ENCODE measurements around the gene BMPR1A. TPM values are rescaled to one million over a fixed set of nuclear protein-coding genes. Genes with fewer than 3 reads are reported as not detected.

BMPR1A gene
- total and polyA plus RNA-seq, 7 experiments from 2014 or later = 2.1 to 11.3 (median 5.6) TPM

DNA sequence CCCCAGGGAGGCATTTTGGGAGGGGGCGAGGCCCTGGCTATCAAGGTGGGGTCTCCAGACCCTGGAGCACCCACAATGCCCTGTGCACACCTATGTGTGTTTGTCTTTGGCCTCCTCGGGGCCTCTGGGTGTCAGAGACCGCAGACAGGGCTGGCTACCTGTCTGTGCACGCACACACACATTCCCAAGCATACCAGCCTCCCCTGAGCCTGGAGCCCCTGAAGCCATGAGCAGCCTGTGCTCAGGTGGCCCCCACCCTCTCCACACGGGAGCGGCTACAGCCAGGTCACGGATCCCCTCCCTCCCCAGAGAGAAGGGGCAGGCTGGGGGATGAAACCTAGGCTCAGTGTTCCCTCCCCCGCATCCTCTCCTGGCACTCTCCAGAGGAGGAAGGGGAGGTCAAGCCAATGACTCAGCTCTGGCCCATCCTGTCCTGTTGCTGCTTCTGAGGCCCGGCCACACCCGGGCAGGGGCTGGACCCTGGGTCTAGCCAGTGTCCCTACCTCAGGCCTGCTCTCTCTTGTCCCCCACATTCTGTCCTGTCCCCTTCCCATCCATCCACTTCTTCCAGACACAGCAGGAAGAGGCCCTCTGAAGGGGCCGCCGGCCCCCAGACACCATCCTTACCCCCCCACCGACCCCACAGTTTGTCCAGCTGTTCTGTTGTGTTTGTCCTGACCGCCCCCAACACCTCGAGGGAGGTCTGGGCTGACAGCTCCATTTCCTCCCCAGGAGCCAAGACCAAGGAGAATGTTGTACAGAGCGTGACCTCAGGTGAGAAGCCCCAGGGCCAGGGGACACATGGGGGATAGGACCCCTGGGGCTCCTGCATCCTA is 202.7 kb downstream of the BMPR1A start:
- DNase-seq (no peak), ATAC-seq (no peak)
- H3K27me3 ChIP-seq (ENCODE audit: control insufficient read depth in 2 of 2, insufficient read depth in 2 of 2, low read length in 2 of 2) = no peaks in the 10 kb centered on the region
- no peaks in the 10 kb centered on the region for H3K36me3 ChIP-seq (ENCODE audit: control insufficient read depth in 2 of 3, insufficient read depth in 3 of 3, low read length in 3 of 3)
- intact Hi-C loops (cut with micrococcal nuclease) = no loop called here
- H3K4me1 ChIP-seq (ENCODE audit: control insufficient read depth in 2 of 2, insufficient read depth in 2 of 2, low read length in 2 of 2) = peaks cover 0 to 7% of the 10 kb centered on the region in 2 donors
- Mint-ChIP-seq H3K27me3 (no peaks in the 10 kb centered on the region), H3K4me1 (peaks cover 0 to 6% (median 2%) of the 10 kb centered on the region in 7 donors), H3K4me3 (no peak overlapping the region), H3K27ac (no peak overlapping the region), H3K9me3 (peaks cover 0 to 3% (median 0%) of the 10 kb centered on the region in 11 donors), H3K36me3 (no peaks in the 10 kb centered on the region)
- no peak overlapping the region for H3K27ac ChIP-seq (ENCODE audit: low read depth, low read length)
- POLR2A ChIA-PET = interaction anchor here (0.7 to 1.2 kb wide), 3 partner anchors 8 to 13 kb away, joined by 4 to 5 read pairs (median 4); no protein-coding TSS in a partner anchor
- H3K9me3 ChIP-seq (ENCODE audit: control insufficient read depth in 2 of 3, low read length in 3 of 3) = no peaks in the 10 kb centered on the region
- H3K4me3 ChIP-seq (ENCODE audit: low read length) = no peak overlapping the region
- CTCF ChIA-PET = interaction anchor here (0.5 to 1.4 kb wide), 3 partner anchors 8 to 1569 kb away, joined by 4 to 6 read pairs (median 4); no protein-coding TSS in a partner anchor

DNA sequence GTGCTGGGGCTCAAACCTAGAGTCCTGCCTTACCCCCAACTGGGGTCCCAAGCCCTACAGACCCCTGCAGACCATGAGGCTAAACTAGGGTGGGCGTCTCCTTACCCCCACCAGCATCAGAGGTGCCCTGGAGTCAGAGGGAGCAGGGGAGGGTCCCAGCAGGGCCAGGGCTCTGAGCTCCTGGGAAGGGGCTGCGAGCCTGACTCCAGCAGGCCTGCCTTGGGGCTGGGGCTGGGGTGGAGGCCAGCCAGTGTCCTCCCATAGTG is 203.3 kb downstream of the BMPR1A start:
- Histone ChIP-seq H3K4me3 (ENCODE audit: low read length) (no peak overlapping the region), H3K27ac (ENCODE audit: low read depth, low read length) (no peak overlapping the region), H3K9me3 (ENCODE audit: control insufficient read depth in 2 of 3, low read length in 3 of 3) (no peaks in the 10 kb centered on the region), H3K27me3 (ENCODE audit: control insufficient read depth in 2 of 2, insufficient read depth in 2 of 2, low read length in 2 of 2) (no peaks in the 10 kb centered on the region), H3K36me3 (ENCODE audit: control insufficient read depth in 2 of 3, insufficient read depth in 3 of 3, low read length in 3 of 3) (no peaks in the 10 kb centered on the region), H3K4me1 (ENCODE audit: control insufficient read depth in 2 of 2, insufficient read depth in 2 of 2, low read length in 2 of 2) (peaks cover 0 to 7% of the 10 kb centered on the region in 2 donors)
- CTCF ChIA-PET = interaction anchor here (0.9 to 1.3 kb wide), 2 partner anchors 9 to 16 kb away, joined by 3 to 6 read pairs; no protein-coding TSS in a partner anchor
- Mint-ChIP-seq H3K4me3 (no peak overlapping the region), H3K27ac (no peak overlapping the region), H3K4me1 (peaks cover 0 to 6% (median 2%) of the 10 kb centered on the region in 7 donors), H3K27me3 (no peaks in the 10 kb centered on the region), H3K36me3 (no peaks in the 10 kb centered on the region), H3K9me3 (peaks cover 0 to 3% (median 0%) of the 10 kb centered on the region in 11 donors)
- intact Hi-C loops (cut with micrococcal nuclease) = loop anchor here (1.0 kb wide), 2 partner anchors 20 to 271 kb away; no protein-coding TSS in a partner anchor
- ATAC-seq (no peak), DNase-seq (no peak)
- POLR2A ChIA-PET = interaction anchor here (0.7 kb wide), 1 partner anchor 9 kb away, joined by 4 read pairs; no protein-coding TSS in a partner anchor

DNA sequence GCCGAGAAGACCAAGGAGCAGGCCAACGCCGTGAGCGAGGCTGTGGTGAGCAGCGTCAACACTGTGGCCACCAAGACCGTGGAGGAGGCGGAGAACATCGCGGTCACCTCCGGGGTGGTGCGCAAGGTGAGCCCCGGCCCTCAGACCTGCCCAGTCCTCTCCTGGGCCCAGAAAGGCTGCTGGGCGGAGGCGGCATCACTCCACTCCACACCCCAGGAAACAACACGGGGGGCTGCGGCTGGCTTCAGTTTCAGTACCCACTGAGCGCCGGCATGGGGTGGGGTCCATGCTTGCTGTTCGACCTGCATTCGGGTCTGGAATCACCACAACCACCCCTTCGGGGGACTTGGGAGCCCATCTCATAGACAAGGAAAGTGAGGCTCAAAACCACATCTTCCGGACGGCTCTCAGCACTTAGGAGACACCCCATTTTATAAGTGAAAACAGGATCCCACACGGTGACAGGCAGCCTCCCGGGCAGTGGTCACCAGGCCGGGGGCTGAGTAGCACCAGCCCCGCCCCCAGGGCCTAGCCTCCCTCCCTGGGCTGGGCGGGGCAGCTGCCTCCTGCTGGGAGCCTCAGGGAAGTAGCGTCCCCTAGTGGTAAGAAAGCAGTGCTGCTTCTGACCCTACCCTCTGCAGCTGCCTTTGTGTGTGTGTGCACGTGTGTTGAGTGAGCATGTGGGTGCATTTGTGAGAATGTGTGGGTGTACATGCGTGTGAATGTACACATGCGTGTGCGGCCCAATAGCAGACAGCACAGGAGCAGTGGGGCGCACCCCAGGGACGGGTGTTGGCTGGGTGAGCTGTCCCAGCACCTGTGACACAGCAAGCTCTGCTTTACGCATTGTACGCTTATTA is 203.8 kb downstream of the BMPR1A start:
- Mint-ChIP-seq H3K4me3 (no peak overlapping the region), H3K9me3 (no peaks in the 10 kb centered on the region), H3K36me3 (no peaks in the 10 kb centered on the region), H3K27me3 (no peaks in the 10 kb centered on the region), H3K27ac (peak overlapping the region in 1 of 9 donors; percentile 44), H3K4me1 (peaks cover 0 to 6% (median 4%) of the 10 kb centered on the region in 7 donors)
- H3K27ac ChIP-seq (ENCODE audit: low read depth, low read length) = no peak overlapping the region
- ATAC-seq = peak; percentile 79
- no peak overlapping the region for H3K4me3 ChIP-seq (ENCODE audit: low read length)
- peaks cover 0 to 5% of the 10 kb centered on the region in 2 donors for H3K4me1 ChIP-seq (ENCODE audit: control insufficient read depth in 2 of 2, insufficient read depth in 2 of 2, low read length in 2 of 2)
- H3K36me3 ChIP-seq (ENCODE audit: control insufficient read depth in 2 of 3, insufficient read depth in 3 of 3, low read length in 3 of 3) = no peaks in the 10 kb centered on the region
- ChIA-PET CTCF (interaction anchor here (0.8 to 1.3 kb wide), 5 partner anchors 9 to 22 kb away, joined by 3 to 6 read pairs (median 3); no protein-coding TSS in a partner anchor), POLR2A (interaction anchor here (0.8 kb wide), 2 partner anchors 9 kb away, joined by 3 to 4 read pairs; no protein-coding TSS in a partner anchor)
- H3K9me3 ChIP-seq (ENCODE audit: control insufficient read depth in 2 of 3, low read length in 3 of 3) = no peaks in the 10 kb centered on the region
- DNase-seq = peak in 6 of 9 donors; percentile 9 to 50 (median 38)
- no peaks in the 10 kb centered on the region for H3K27me3 ChIP-seq (ENCODE audit: control insufficient read depth in 2 of 2, insufficient read depth in 2 of 2, low read length in 2 of 2)
- intact Hi-C loops (cut with micrococcal nuclease) = loop anchor here (1.0 kb wide), 2 partner anchors 21 to 272 kb away; no protein-coding TSS in a partner anchor

DNA sequence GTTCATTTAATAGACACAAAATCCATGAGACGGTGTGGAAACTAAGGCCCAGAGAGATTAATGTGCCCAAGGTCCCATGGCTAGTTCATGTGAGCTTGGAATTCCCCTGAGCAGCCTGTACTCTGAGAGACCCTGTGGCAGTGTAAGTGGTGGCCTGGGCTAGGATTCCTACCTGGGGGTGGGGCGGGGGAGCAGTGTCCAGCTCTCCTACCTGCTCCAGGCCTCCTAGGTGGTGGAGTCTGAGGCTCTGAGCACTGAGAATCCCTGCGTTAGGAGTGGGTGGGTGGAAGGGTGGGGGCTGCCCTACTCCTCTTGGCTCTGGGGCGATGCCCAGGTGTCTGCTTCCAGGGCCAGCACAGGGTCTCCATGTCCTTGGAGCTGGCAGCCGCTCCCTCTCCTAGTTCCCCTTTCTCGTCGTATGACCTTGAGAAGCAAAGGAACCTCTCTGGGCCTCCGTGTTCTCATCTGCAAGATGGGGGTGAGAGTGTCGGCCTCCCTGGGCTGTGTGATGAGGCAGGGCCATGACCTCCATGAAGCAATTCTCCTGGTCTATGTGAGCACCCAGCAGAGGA is 204.5 kb downstream of the BMPR1A start:
- POLR2A ChIA-PET = interaction anchor here (0.8 kb wide), 2 partner anchors 8 to 10 kb away, joined by 3 to 4 read pairs; no protein-coding TSS in a partner anchor

DNA sequence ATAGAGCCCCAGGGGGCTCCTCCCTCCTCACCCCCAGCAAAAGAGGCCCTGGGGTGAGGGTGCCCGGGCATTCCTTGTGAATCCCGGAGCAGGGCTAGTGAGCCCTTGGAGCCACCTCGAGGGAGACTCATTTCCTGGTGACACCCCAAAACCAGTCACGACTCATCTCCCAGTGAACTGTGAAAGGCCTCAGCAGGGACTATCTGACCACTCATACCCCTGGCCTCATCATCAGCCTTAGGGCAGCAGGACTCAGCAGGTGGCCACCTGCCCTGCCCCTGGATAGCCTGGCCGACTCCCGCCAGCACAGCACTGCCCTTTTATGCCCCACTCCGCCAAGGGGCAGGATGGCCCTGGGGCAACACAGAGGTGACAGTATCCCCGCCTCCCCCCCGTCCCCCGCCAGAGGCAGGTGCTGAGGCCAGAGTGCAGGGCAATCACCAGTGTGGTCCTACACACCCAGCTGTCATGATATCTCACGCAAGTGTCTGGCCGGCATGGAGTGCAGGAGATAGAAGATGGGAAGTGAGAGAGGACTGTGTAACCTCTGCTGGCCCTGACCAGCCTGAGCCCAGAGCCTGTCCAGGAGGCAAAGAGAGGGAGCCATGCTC is 205.2 kb downstream of the BMPR1A start:
- ATAC-seq (no peak), DNase-seq (no peak)
- no peaks in the 10 kb centered on the region for H3K27me3 ChIP-seq (ENCODE audit: control insufficient read depth in 2 of 2, insufficient read depth in 2 of 2, low read length in 2 of 2)
- peaks cover 0 to 11% of the 10 kb centered on the region in 2 donors for H3K4me1 ChIP-seq (ENCODE audit: control insufficient read depth in 2 of 2, insufficient read depth in 2 of 2, low read length in 2 of 2)
- H3K36me3 ChIP-seq (ENCODE audit: control insufficient read depth in 2 of 3, insufficient read depth in 3 of 3, low read length in 3 of 3) = no peaks in the 10 kb centered on the region
- no peaks in the 10 kb centered on the region for H3K36me3 Mint-ChIP-seq
- POLR2A ChIA-PET = interaction anchor here (0.8 to 1.2 kb wide), 3 partner anchors 11 to 19 kb away, joined by 3 to 6 read pairs (median 4); no protein-coding TSS in a partner anchor
- H3K9me3 Mint-ChIP-seq = no peaks in the 10 kb centered on the region
- peaks cover 9 to 16% (median 15%) of the 10 kb centered on the region in 7 donors for H3K4me1 Mint-ChIP-seq
- no peaks in the 10 kb centered on the region for H3K27me3 Mint-ChIP-seq
- H3K9me3 ChIP-seq (ENCODE audit: control insufficient read depth in 2 of 3, low read length in 3 of 3) = no peaks in the 10 kb centered on the region
- CTCF ChIA-PET = interaction anchor here (0.6 kb wide), 1 partner anchor 25 kb away, joined by 4 read pairs; no protein-coding TSS in a partner anchor
- H3K4me3 ChIP-seq (ENCODE audit: low read length) = no peak overlapping the region
- intact Hi-C loops (cut with micrococcal nuclease) = no loop called here
- peak overlapping the region in 1 of 9 donors; percentile 41 for H3K27ac Mint-ChIP-seq
- H3K4me3 Mint-ChIP-seq = no peak overlapping the region
- H3K27ac ChIP-seq (ENCODE audit: low read depth, low read length) = no peak overlapping the region

More for the DNA sequence above, 204.5 kb downstream of the BMPR1A start:
- H3K9me3 ChIP-seq (ENCODE audit: control insufficient read depth in 2 of 3, low read length in 3 of 3) = no peaks in the 10 kb centered on the region
- no peaks in the 10 kb centered on the region for H3K27me3 ChIP-seq (ENCODE audit: control insufficient read depth in 2 of 2, insufficient read depth in 2 of 2, low read length in 2 of 2)
- intact Hi-C loops (cut with micrococcal nuclease) = loop anchor here (1.0 kb wide), 2 partner anchors 22 to 273 kb away; no protein-coding TSS in a partner anchor
- ATAC-seq (no peak), DNase-seq (no peak)
- H3K36me3 ChIP-seq (ENCODE audit: control insufficient read depth in 2 of 3, insufficient read depth in 3 of 3, low read length in 3 of 3) = no peaks in the 10 kb centered on the region
- H3K4me3 ChIP-seq (ENCODE audit: low read length) = no peak overlapping the region
- H3K27ac Mint-ChIP-seq = peak overlapping the region in 1 of 9 donors; percentile 44
- no peaks in the 10 kb centered on the region for H3K27me3 Mint-ChIP-seq
- CTCF ChIA-PET = interaction anchor here (0.6 to 1.3 kb wide), 5 partner anchors 10 to 24 kb away, joined by 3 to 4 read pairs (median 3); no protein-coding TSS in a partner anchor
- no peaks in the 10 kb centered on the region for H3K9me3 Mint-ChIP-seq
- H3K27ac ChIP-seq (ENCODE audit: low read depth, low read length) = no peak overlapping the region
- H3K4me3 Mint-ChIP-seq = no peak overlapping the region
- H3K4me1 ChIP-seq (ENCODE audit: control insufficient read depth in 2 of 2, insufficient read depth in 2 of 2, low read length in 2 of 2) = peaks cover 0 to 5% of the 10 kb centered on the region in 2 donors
- no peaks in the 10 kb centered on the region for H3K36me3 Mint-ChIP-seq
- peaks cover 2 to 11% (median 9%) of the 10 kb centered on the region in 7 donors for H3K4me1 Mint-ChIP-seq
